ENCODE data around the gene SPATA18.

DNA sequence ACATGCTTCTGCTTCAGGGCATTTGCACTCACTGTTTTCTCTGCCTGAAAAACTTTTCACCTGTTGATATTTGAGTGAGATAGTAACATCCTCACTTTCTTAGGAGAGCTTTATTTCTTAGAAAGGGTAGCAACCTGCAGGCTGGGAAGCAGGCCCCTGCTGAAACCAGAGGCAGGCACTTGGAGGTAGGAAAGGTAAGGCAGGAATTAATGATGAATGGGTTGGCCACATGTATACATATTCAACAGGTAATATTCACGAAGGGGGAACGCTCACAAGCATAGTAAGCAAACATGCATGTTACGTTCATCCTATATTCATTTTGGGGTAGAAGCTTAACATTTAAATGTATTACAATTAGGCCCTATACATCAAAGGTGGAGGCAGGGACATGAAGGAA lies 3.1 kb downstream of the SPATA18 start:
- TF ChIP-seq CHD1 (IDR thresholded peaks at IDR 0.05; ENCODE audit: low read length) (no peak), JUND (IDR thresholded peaks at IDR 0.05; ENCODE audit: borderline replicate concordance, low read depth, low read length) (no peak), JUND (tag; IDR thresholded peaks at IDR 0.05; ENCODE audit: borderline replicate concordance, low read depth, low read length) (no peak), FOXJ3 (CRISPR knock-in tag; IDR thresholded peaks at IDR 0.05) (no peak), NCOR1 (IDR thresholded peaks at IDR 0.05) (no peak), IRF2 (CRISPR knock-in tag; IDR thresholded peaks at IDR 0.05) (no peak)
- TF ChIP-seq, protein P1, sequence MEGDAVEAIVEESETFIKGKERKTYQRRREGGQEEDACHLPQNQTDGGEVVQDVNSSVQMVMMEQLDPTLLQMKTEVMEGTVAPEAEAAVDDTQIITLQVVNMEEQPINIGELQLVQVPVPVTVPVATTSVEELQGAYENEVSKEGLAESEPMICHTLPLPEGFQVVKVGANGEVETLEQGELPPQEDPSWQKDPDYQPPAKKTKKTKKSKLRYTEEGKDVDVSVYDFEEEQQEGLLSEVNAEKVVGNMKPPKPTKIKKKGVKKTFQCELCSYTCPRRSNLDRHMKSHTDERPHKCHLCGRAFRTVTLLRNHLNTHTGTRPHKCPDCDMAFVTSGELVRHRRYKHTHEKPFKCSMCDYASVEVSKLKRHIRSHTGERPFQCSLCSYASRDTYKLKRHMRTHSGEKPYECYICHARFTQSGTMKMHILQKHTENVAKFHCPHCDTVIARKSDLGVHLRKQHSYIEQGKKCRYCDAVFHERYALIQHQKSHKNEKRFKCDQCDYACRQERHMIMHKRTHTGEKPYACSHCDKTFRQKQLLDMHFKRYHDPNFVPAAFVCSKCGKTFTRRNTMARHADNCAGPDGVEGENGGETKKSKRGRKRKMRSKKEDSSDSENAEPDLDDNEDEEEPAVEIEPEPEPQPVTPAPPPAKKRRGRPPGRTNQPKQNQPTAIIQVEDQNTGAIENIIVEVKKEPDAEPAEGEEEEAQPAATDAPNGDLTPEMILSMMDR (IDR thresholded peaks at IDR 0.05 in 2 of 3, conservative IDR thresholded peaks at IDR 0.05 in 1 of 3; ENCODE audit: insufficient read depth in 2 of 3, low read depth in 1 of 3, low read length in 3 of 3) = no peak

All from K562 (cell line).